GM12878 (cell line): ENCODE measurements around the gene MICAL3. TPM values are rescaled to one million over a fixed set of nuclear protein-coding genes. Genes with fewer than 3 reads are reported as not detected.

ENCODE experiments used
- ATAC-seq: fragments of 200-7000 bp; cut with Tn5 transposase; 3 replicates; pipeline ENCODE4 v1.9.1; 2020; ENCODE audit warnings: mild to moderate bottlenecking, moderate library complexity
- BruUV-seq: library from RNA; stranded (reverse); fragments of 400-500 nt; replicated peaks from 2 replicates; lab custom pipeline; 2021; lab: Mats Ljungman, UMichigan
- CTCF ChIA-PET: fragments of 300-600 bp; sonication (Branson Sonifier 250); formaldehyde crosslinking; extraction: SDS; loops from one replicate; lab custom pipeline; 2021; ENCODE audit warnings: inconsistent platforms; lab: Yijun Ruan, JAX
- POLR2A ChIA-PET: fragments of 350-600 bp; formaldehyde crosslinking; extraction: SDS; loops from one replicate; lab custom pipeline; 2021; ENCODE audit warnings: inconsistent platforms; lab: Charles Lee
- RAD21 ChIA-PET: fragments of 300-600 bp; sonication (Branson Sonifier 250); formaldehyde crosslinking; loops from one replicate; lab custom pipeline; 2023; ENCODE audit warnings: antibody characterized with exemption; ENCODE audit not compliant: unreplicated experiment; lab: Charles Lee
- SMC1A ChIA-PET: fragments of 300-600 bp; sonication (Branson Sonifier 250); formaldehyde crosslinking; loops from one replicate; lab custom pipeline; 2023; ENCODE audit not compliant: unreplicated experiment, uncharacterized antibody; lab: Charles Lee
- DNase-seq: peaks from one replicate; pipeline ENCODE4 v3.0.0-alpha.2; 2011; ENCODE audit warnings: low read depth, low spot score
- FAIRE-seq: peaks from 3 replicates; lab custom pipeline; 2011; peaks lifted over from hg19 to GRCh38; lab: Jason Lieb, UNC
- H2AFZ ChIP-seq: 2 replicates; pipeline ENCODE4 v1.6.0; 2011; ENCODE audit warnings: low read depth, low read length, control low read depth; ENCODE audit not compliant: control insufficient read depth
- H3K27ac ChIP-seq: 2 replicates; pipeline ENCODE4 v1.5.1; 2011; ENCODE audit warnings: control low read depth; ENCODE audit not compliant: control insufficient read depth, insufficient read depth
- H3K27me3 ChIP-seq, 2 experiments: replicated peaks in 1 of 2; 2 replicates each; pipeline versions ENCODE4 v1.6.0 to v1.6.1; 2011; ENCODE audit warnings: low read length in 1 of 2; ENCODE audit not compliant: control insufficient read depth in 2 of 2, insufficient read depth in 2 of 2
- H3K36me3 ChIP-seq, 2 experiments: 2 replicates each; pipeline ENCODE4 v1.5.1; 2011; ENCODE audit warnings: low read length in 1 of 2; ENCODE audit not compliant: control insufficient read depth in 2 of 2, insufficient read depth in 2 of 2
- H3K4me1 ChIP-seq: 2 replicates; pipeline ENCODE4 v1.6.1; 2011; ENCODE audit warnings: mild to moderate bottlenecking, low read length, moderate library complexity, mixed read lengths; ENCODE audit not compliant: control insufficient read depth, insufficient read depth
- H3K4me2 ChIP-seq: 2 replicates; pipeline ENCODE4 v1.6.0; 2011; ENCODE audit warnings: control low read depth; ENCODE audit not compliant: control insufficient read depth, insufficient read depth
- H3K4me3 ChIP-seq: fragments of 200-600 bp; sonication (generic); 2 replicates; pipeline ENCODE4 v1.5.1; 2016
- H3K79me2 ChIP-seq: 2 replicates; pipeline ENCODE4 v1.6.0; 2011; ENCODE audit warnings: low read length; ENCODE audit not compliant: control insufficient read depth, insufficient read depth
- H3K9ac ChIP-seq: 2 replicates; pipeline ENCODE4 v1.8.0; 2011; ENCODE audit warnings: low read length, control low read depth, mixed read lengths; ENCODE audit not compliant: control insufficient read depth, insufficient read depth
- H3K9me3 ChIP-seq: replicated peaks from 3 replicates; pipeline ENCODE4 v1.5.1; 2011; ENCODE audit warnings: mild to moderate bottlenecking, low read length; ENCODE audit not compliant: control insufficient read depth, insufficient read depth
- H4K20me1 ChIP-seq: 2 replicates; pipeline ENCODE4 v1.6.0; 2011; ENCODE audit not compliant: control insufficient read depth, insufficient read depth
- CBX3 ChIP-seq: fragments of 200-600 bp; sonication (generic); IDR thresholded peaks from 2 replicates; pipeline ENCODE4 v1.6.1; 2016; ENCODE audit warnings: low read depth, borderline replicate concordance
- CBX5 ChIP-seq: sonication (generic); IDR thresholded peaks from 2 replicates; pipeline ENCODE4 v1.6.1; 2016; ENCODE audit warnings: low read depth, moderate library complexity, mild to moderate bottlenecking, inconsistent platforms
- CHD2 ChIP-seq: IDR thresholded peaks from 2 replicates; pipeline ENCODE4 v1.6.1; 2011; ENCODE audit warnings: low read depth, low read length, improper control_type of control experiment, borderline replicate concordance
- CREM ChIP-seq: IDR thresholded peaks from 2 replicates; pipeline ENCODE4 v1.6.1; 2014; ENCODE audit warnings: antibody characterized with exemption, low read depth
- ELK1 ChIP-seq: IDR thresholded peaks from 2 replicates; pipeline ENCODE4 v1.6.1; 2012; ENCODE audit warnings: low read depth, low read length, improper control_type of control experiment
- HDGF ChIP-seq: fragments of 450-650 bp; IDR thresholded peaks from 2 replicates; pipeline ENCODE4 v1.6.1; 2016; ENCODE audit warnings: antibody characterized with exemption
- IRF3 ChIP-seq: fragments of 450-650 bp; IDR thresholded peaks from 2 replicates; pipeline ENCODE4 v1.6.1; 2014; ENCODE audit warnings: mild to moderate bottlenecking
- JUND ChIP-seq: IDR thresholded peaks from 2 replicates; pipeline ENCODE4 v1.6.1; 2012; ENCODE audit warnings: low read depth, mild to moderate bottlenecking, low read length, improper control_type of control experiment, moderate library complexity
- SMARCA5 ChIP-seq: fragments of 450-650 bp; IDR thresholded peaks from 2 replicates; pipeline ENCODE4 v1.6.1; 2017; ENCODE audit warnings: mild to moderate bottlenecking
- SMC3 ChIP-seq: IDR thresholded peaks from 2 replicates; pipeline ENCODE4 v1.6.1; 2011; ENCODE audit warnings: low read length, improper control_type of control experiment, borderline replicate concordance
- STAT1 ChIP-seq: fragments of 450-650 bp; conservative IDR thresholded peaks from 2 replicates; pipeline ENCODE4 v1.6.1; 2014; ENCODE audit warnings: antibody characterized with exemption, mild to moderate bottlenecking
- STAT3 ChIP-seq: IDR thresholded peaks from 2 replicates; pipeline ENCODE4 v1.6.1; 2011; ENCODE audit warnings: low read depth, low read length, improper control_type of control experiment
- WGBS: methylation state at CpG from one replicate; pipeline ENCODE4 v1.1.6; 2016; ENCODE audit warnings: low lambda C conversion rate; ENCODE audit not compliant: insufficient replicate concordance, insufficient coverage; ENCODE audit errors: missing lambda C conversion rate; 5-methylcytosine and 5-hydroxymethylcytosine counted together
- in situ Hi-C: fragments of 300-500 bp; cut with MboI; formaldehyde crosslinking; loops from 9 replicates; pipeline ENCODE4 v1.14.3; 2018; ENCODE audit warnings: mixed read lengths
- intact Hi-C: fragments of 100-400 bp; cut with micrococcal nuclease; formaldehyde crosslinking; loops from one replicate; pipeline ENCODE4 v1.14.2; 2022; ENCODE audit not compliant: unreplicated experiment
- polyA plus RNA-seq, 11 experiments: library from polyadenylated mRNA; depleted of rRNA in 4 of 11; unstranded in 6 of 11; stranded (reverse) in 5 of 11; fragments of >200 nt; fragmentation: Nextera tagmentation in 4 of 11; fragmentation: Illumina TruSeq in 1 of 11; extraction: Ambion mirVana in 4 of 11; extraction: Trizol in 1 of 11; gene quantifications; 1 replicate in 1 of 11; 2 replicates in 10 of 11; pipeline versions ENCODE4 v1.2.1 to v1.2.3, GENCODE V29; 2011 to 2016; ENCODE audit warnings: inconsistent platforms in 2 of 11, missing spikeins in 2 of 11, low read depth in 1 of 11
- total RNA-seq, 4 experiments: library from RNA; depleted of rRNA in 3 of 4; stranded (reverse); fragments of >200 nt in 3 of 4; fragmentation: Illumina TruSeq in 1 of 4; extraction: Trizol in 1 of 4; gene quantifications; 2 replicates each; pipeline versions ENCODE4 v1.2.1 to v1.2.3, GENCODE V29; 2013 to 2021

The MICAL3 gene
- total and polyA plus RNA-seq, 10 of the 15 experiments (the other 5 are each of a cell fraction or from before 2014, with no cell fraction given), result 2.6 to 92.2 (median 24.0) TPM

GRCh38 chr22:17907748-17908051 lies 116.7 kb downstream of the MICAL3 start:
- ChIA-PET SMC1A (no interaction called here), POLR2A (interaction anchor here (0.6 kb wide), 1 partner anchor 89 kb away, joined by 4 read pairs; no protein-coding TSS in a partner anchor), RAD21 (no interaction called here), CTCF (no interaction called here)
- TF ChIP-seq HDGF, result no peak
- no peak for TF ChIP-seq IRF3
- TF ChIP-seq SMARCA5, result no peak
- TF ChIP-seq STAT3, result no peak
- TF ChIP-seq CBX3, result no peak
- no peak for TF ChIP-seq SMC3
- TF ChIP-seq CBX5, result no peak
- TF ChIP-seq JUND, result no peak
- no peak for TF ChIP-seq CREM
- no peak for TF ChIP-seq STAT1
- no peak for TF ChIP-seq CHD2
- TF ChIP-seq ELK1, result no peak
- H3K4me3 ChIP-seq, result no peak overlapping the region
- H3K4me2 ChIP-seq, result no peak overlapping the region
- H3K36me3 ChIP-seq, result peaks cover 21 to 26% of the 10 kb centered on the region in 2 experiments
- ATAC-seq (no peak), FAIRE-seq (no peak), DNase-seq (no peak)
- no TSS peak for BruUV-seq
- H3K79me2 ChIP-seq, result no peaks in the 10 kb centered on the region; the same call in none of the 2 replicates
- H3K27ac ChIP-seq, result no peak overlapping the region
- WGBS, result 49% methylated on average over 9 of the region's 9 CpGs
- H2AFZ ChIP-seq, result no peak overlapping the region
- no peaks in the 10 kb centered on the region for H3K9me3 ChIP-seq
- H3K27me3 ChIP-seq, result no peaks in the 10 kb centered on the region
- H3K9ac ChIP-seq, result no peak overlapping the region
- intact Hi-C loops, result no loop called here
- no peaks in the 10 kb centered on the region for H4K20me1 ChIP-seq
- peaks cover 12% of the 10 kb centered on the region; the same call in 1 of the 2 replicates for H3K4me1 ChIP-seq
- in situ Hi-C loops, result no loop called here
